GM18508 (cell line): ENCODE results near the gene TANC1.

Experiments used
- ATAC-seq: cut with Tn5 transposase; IDR thresholded peaks from one replicate; pipeline ENCODE4 v1.9.1; 2021; ENCODE audit warnings: moderate number of reproducible peaks; ENCODE audit not compliant: insufficient read depth, unreplicated experiment

The TANC1 gene

GRCh38 chr2:159151198-159152127 is 183.0 kb downstream of the TANC1 start:
- no peak for ATAC-seq

- no peak for ATAC-seq
Measured at GRCh38 chr2:159152128-159152778, 183.8 kb downstream of the TANC1 start.

GRCh38 chr2:159153063-159153462 is 184.6 kb downstream of the TANC1 start:
- ATAC-seq: no peak

- no peak for ATAC-seq
Measured at GRCh38 chr2:159153463-159153862, 185.0 kb downstream of the TANC1 start.

- ATAC-seq: no peak
Measured at GRCh38 chr2:159153951-159154350, 185.5 kb downstream of the TANC1 start.

GRCh38 chr2:159154366-159154765 is 185.9 kb downstream of the TANC1 start:
- ATAC-seq: no peak

- no peak for ATAC-seq
Measured at GRCh38 chr2:159155320-159155719, 186.9 kb downstream of the TANC1 start.

- no peak for ATAC-seq
Measured at GRCh38 chr2:159155791-159156190, 187.4 kb downstream of the TANC1 start.

GRCh38 chr2:159156834-159157233 is 188.4 kb downstream of the TANC1 start:
- no peak for ATAC-seq

GRCh38 chr2:159157361-159158209 is 189.1 kb downstream of the TANC1 start:
- ATAC-seq: no peak

GRCh38 chr2:159160412-159160811 is 192.0 kb downstream of the TANC1 start:
- ATAC-seq: no peak

GRCh38 chr2:159160954-159161353 is 192.5 kb downstream of the TANC1 start:
- ATAC-seq: no peak

- ATAC-seq: no peak
Measured at GRCh38 chr2:159163930-159164329, 195.5 kb downstream of the TANC1 start.

- no peak for ATAC-seq
Measured at GRCh38 chr2:159164457-159164911, 196.0 kb downstream of the TANC1 start.

GRCh38 chr2:159165048-159165447 is 196.6 kb downstream of the TANC1 start:
- no peak for ATAC-seq

GRCh38 chr2:159168707-159169106 is 200.3 kb downstream of the TANC1 start:
- ATAC-seq: no peak

- ATAC-seq: no peak
Measured at GRCh38 chr2:159169187-159169586, 200.7 kb downstream of the TANC1 start.

GRCh38 chr2:159172403-159172802 is 204.0 kb downstream of the TANC1 start:
- no peak for ATAC-seq

GRCh38 chr2:159174759-159175158 is 206.3 kb downstream of the TANC1 start:
- ATAC-seq: no peak

- ATAC-seq: no peak
Measured at GRCh38 chr2:159175182-159175581, 206.7 kb downstream of the TANC1 start.

GRCh38 chr2:159175927-159176326 is 207.5 kb downstream of the TANC1 start:
- no peak for ATAC-seq
